ENCODE measurements around the gene FAIM2.

DNA sequence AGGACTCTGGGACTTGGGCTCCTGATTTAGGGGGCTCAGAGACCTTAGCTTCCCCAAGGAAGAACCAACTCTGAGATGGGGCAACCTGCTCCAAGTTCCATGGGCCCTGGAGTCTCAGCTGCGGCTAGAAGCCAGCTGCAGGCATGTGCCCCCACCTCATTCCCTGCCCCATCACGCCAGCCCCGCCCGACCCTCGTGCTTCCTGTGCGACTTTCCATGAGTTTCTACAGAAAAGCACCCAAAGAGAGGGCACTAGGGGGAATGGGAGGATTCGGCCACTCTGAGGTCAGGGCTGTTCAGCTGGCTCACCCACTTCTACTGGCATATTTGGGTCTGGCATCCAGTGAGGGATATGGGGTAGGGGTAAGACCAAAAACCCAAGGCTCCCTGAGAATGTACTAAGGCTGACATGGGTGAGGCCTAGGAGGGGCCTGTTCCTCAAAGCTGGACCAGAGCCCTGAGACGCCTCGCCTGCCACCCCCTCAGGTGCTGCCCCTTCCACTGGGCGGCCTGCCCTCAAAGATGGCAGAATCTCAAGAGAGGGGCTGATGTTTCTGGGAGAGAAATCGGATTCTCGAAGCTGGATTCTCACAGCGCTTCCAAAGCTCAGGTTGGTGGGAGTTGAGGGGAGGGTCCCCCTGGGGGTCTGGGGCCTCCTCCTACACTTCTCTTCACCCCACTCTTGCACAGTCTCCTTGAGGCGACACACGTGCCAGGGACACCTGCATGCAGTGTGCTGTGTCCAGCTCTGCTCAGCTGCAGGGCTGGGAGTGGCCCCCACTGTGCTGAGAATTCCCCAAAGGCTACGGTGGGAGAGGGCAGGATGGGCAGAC lies 22.1 kb downstream of the FAIM2 start:
- TF ChIP-seq, protein P1, sequence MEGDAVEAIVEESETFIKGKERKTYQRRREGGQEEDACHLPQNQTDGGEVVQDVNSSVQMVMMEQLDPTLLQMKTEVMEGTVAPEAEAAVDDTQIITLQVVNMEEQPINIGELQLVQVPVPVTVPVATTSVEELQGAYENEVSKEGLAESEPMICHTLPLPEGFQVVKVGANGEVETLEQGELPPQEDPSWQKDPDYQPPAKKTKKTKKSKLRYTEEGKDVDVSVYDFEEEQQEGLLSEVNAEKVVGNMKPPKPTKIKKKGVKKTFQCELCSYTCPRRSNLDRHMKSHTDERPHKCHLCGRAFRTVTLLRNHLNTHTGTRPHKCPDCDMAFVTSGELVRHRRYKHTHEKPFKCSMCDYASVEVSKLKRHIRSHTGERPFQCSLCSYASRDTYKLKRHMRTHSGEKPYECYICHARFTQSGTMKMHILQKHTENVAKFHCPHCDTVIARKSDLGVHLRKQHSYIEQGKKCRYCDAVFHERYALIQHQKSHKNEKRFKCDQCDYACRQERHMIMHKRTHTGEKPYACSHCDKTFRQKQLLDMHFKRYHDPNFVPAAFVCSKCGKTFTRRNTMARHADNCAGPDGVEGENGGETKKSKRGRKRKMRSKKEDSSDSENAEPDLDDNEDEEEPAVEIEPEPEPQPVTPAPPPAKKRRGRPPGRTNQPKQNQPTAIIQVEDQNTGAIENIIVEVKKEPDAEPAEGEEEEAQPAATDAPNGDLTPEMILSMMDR (conservative IDR thresholded peaks at IDR 0.05; ENCODE audit: low read depth, low read length): no peak
- TF ChIP-seq EZH2 (IDR thresholded peaks at IDR 0.05; ENCODE audit: low read length, unreplicated experiment) (no peak), EZH2phosphoT487 (IDR thresholded peaks at IDR 0.05; ENCODE audit: borderline replicate concordance, low read length) (no peak)

Measured in PC-3 (cell line).